Natural killer cell (primary cell): Measurements from ENCODE around the gene CLIP3. TPM values are rescaled to one million over a fixed set of nuclear protein-coding genes. Genes with fewer than 3 reads are reported as not detected.

Experiments
- ATAC-seq, 3 donors: fragments of 150-1000 bp in 2 of 3; fragments of 200-7000 bp in 1 of 3; cut with Tn5 transposase; 1 replicate in 1 of 3; 2 replicates in 2 of 3; pipeline ENCODE4 v1.10.0; 2021; ENCODE audit warnings: mild to moderate bottlenecking in 2 of 3, moderate library complexity in 2 of 3
- DNase-seq, 2 donors: peaks; one replicate each; pipeline versions ENCODE4 v3.0.0 to v3.0.0-alpha.2; 2013 to 2021; ENCODE audit warnings: mixed read lengths in 1 of 2
- H3K27ac ChIP-seq: one replicate; pipeline ENCODE4 v1.5.1; 2013; ENCODE audit warnings: mild to moderate bottlenecking, low read length
- H3K27me3 ChIP-seq: one replicate; pipeline ENCODE4 v1.6.1; 2013; ENCODE audit warnings: low read length; ENCODE audit not compliant: control insufficient read depth, insufficient read depth
- H3K36me3 ChIP-seq: one replicate; pipeline ENCODE4 v1.6.1; 2013; ENCODE audit warnings: low read length; ENCODE audit not compliant: control insufficient read depth, insufficient read depth
- H3K4me1 ChIP-seq: one replicate; pipeline ENCODE4 v1.6.1; 2013; ENCODE audit warnings: low read length; ENCODE audit not compliant: control insufficient read depth, insufficient read depth
- H3K4me3 ChIP-seq: one replicate; pipeline ENCODE4 v1.5.1; 2013; ENCODE audit warnings: low read length
- H3K9me3 ChIP-seq: one replicate; pipeline ENCODE4 v1.6.1; 2013; ENCODE audit warnings: low read length; ENCODE audit not compliant: control insufficient read depth, insufficient read depth
- H3K27ac Mint-ChIP-seq, 2 donors: one replicate each; pipeline ENCODE4 v1.8.0; 2022; ENCODE audit warnings: mild to moderate bottlenecking in 2 of 2, mixed read lengths in 2 of 2, moderate library complexity in 1 of 2
- H3K27me3 Mint-ChIP-seq, 2 donors: one replicate each; pipeline ENCODE4 v1.8.0; 2022; ENCODE audit warnings: low read depth in 2 of 2, mixed read lengths in 2 of 2
- H3K36me3 Mint-ChIP-seq: one replicate; pipeline ENCODE4 v1.8.0; 2022; ENCODE audit warnings: mixed read lengths
- H3K4me1 Mint-ChIP-seq, 2 donors: one replicate each; pipeline ENCODE4 v1.8.0; 2022; ENCODE audit warnings: mixed read lengths in 2 of 2
- H3K4me3 Mint-ChIP-seq: one replicate; pipeline ENCODE4 v1.8.0; 2022; ENCODE audit warnings: mild to moderate bottlenecking, moderate library complexity, mixed read lengths
- H3K9me3 Mint-ChIP-seq, 2 donors: one replicate each; pipeline ENCODE4 v1.8.0; 2022; ENCODE audit warnings: mixed read lengths in 2 of 2
- WGBS: methylation state at CpG from one replicate; pipeline ENCODE4 v1.1.7; 2013; ENCODE audit warnings: missing lambda C conversion rate; ENCODE audit not compliant: insufficient coverage; 5-methylcytosine and 5-hydroxymethylcytosine counted together
- intact Hi-C: fragments of 100-400 bp; cut with micrococcal nuclease; formaldehyde crosslinking; loops from one replicate; pipeline ENCODE4 v1.14.2; 2022
- total RNA-seq, 4 donors: library from RNA; stranded (reverse); fragments of 120-200 nt in 1 of 4; gene quantifications; one replicate each; pipeline versions ENCODE4 v1.2.3 to v1.2.4, GENCODE V29; 2013 to 2022
- TF ChIP-seq, protein P1 (sequence below): fragments of 200-600 bp; IDR thresholded peaks from one replicate; pipeline ENCODE4 v1.8.0; 2022; ENCODE audit warnings: antibody characterized with exemption

The CLIP3 gene
- total RNA-seq, 3 donors from 2014 or later (not counting 1 experiment from before 2014, with no cell fraction given) = 0.33 to 2.1 (median 1.3) TPM

DNA sequence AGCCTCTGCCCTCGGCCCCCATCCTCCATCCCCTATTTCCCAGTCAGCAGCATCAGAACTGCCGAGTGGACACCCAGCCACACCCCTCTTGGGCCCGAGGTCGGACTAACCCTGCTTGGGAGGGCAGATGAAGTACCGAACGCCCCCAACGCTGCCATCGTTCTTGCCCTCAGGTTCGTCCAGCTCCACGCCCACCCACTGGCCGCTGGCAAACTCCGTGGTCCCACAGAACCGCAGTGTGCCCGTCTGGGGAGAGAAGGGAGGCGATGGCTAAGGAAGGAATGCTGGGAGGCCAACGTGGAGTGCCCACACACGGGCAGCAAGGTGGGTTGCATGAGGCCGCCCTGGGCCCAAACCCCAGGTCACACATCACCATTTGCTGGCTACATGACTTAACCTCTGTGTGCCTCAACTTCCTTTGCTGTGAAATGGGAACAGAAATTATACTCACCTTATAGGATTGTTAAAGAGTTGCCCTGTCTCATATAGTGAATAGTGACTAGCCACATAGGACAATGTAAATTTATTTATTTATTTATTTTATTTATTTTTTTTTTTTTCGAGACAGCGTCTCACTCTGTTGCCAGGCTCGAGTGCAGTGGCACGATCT, 13.5 kb downstream of the CLIP3 start:
- 93% methylated on average over 22 of the region's 22 CpGs for WGBS

DNA sequence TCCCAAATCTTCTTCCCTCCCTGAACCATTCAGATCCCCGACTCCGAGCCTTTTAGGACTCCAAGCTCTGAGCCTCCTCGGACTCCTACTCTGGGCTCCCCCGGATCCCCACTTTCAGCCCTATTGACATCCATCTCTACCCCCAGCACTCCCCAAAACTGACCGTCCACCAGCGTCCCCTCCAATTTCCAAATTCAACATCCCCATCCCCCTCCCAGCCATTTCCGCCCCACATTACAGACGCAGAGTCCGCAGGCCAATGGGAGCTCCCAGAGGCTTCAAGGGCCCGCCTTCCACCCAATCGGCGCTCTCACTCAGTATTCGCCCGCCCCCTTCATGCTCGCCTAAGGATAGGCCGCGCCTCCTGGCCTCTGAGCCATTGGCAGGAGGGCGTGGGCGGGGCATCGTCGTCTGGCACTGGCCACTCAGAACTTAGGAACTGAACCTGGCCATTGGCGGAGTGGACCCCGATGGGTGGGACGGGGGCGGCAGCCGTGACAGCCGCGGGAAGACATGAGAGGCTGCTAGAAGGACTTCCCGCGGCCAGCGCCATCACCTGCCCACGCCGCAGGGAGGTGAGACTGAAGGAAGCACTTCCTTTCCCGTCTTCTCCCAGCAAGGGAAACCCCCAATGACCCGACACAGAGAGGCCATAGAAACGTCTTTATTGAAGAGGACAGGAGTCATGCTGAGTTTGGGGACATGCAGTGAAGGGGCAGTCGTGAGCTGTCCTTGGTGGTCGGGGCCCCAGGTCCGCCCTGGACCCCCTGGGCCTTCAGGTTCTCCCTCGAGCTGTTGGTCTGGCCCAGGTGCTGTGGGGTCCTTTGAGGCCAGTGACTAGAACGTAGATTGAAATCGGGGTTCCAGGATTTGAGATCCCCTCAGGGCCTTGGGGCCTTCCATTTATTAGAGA, 18.4 kb downstream of the CLIP3 start, which contains the start of gene ALKBH6:
Gene ALKBH6, minus strand, starts transcription at position 202 of the 913 bp plus-strand sequence. CDS start 816 bp downstream, outside the sequence.
- intact Hi-C loops = loop anchor here (1.0 kb wide), 2 partner anchors 19 to 40 kb away; partner anchors contain the start of genes SDHAF1, THAP8 and WDR62
- Histone ChIP-seq H3K27ac (peak within 1 kb of the TSS; percentile 89), H3K36me3 (no peaks in the 10 kb centered on the region), H3K9me3 (no peaks in the 10 kb centered on the region), H3K27me3 (no peaks in the 10 kb centered on the region), H3K4me1 (peaks cover 23% of the 10 kb centered on the region), H3K4me3 (peak within 1 kb of the TSS; percentile 85)
- H3K4me1 Mint-ChIP-seq = peaks cover 35 to 46% of the 10 kb centered on the region in 2 donors
- H3K36me3 Mint-ChIP-seq = no peaks in the 10 kb centered on the region
- DNase-seq (peak; percentile 99), ATAC-seq (peak; percentile 97 to 100 (median 97))
- no peaks in the 10 kb centered on the region for H3K9me3 Mint-ChIP-seq
- H3K27me3 Mint-ChIP-seq = no peaks in the 10 kb centered on the region
- TF ChIP-seq, protein P1, sequence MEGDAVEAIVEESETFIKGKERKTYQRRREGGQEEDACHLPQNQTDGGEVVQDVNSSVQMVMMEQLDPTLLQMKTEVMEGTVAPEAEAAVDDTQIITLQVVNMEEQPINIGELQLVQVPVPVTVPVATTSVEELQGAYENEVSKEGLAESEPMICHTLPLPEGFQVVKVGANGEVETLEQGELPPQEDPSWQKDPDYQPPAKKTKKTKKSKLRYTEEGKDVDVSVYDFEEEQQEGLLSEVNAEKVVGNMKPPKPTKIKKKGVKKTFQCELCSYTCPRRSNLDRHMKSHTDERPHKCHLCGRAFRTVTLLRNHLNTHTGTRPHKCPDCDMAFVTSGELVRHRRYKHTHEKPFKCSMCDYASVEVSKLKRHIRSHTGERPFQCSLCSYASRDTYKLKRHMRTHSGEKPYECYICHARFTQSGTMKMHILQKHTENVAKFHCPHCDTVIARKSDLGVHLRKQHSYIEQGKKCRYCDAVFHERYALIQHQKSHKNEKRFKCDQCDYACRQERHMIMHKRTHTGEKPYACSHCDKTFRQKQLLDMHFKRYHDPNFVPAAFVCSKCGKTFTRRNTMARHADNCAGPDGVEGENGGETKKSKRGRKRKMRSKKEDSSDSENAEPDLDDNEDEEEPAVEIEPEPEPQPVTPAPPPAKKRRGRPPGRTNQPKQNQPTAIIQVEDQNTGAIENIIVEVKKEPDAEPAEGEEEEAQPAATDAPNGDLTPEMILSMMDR = no peak
- H3K27ac Mint-ChIP-seq = peak within 1 kb of the TSS; percentile 95 to 99
- 2% methylated on average over 42 of the region's 42 CpGs for WGBS
- H3K4me3 Mint-ChIP-seq = peak within 1 kb of the TSS; percentile 98

More for the DNA sequence above, 13.5 kb downstream of the CLIP3 start:
- no peaks in the 10 kb centered on the region for H3K27me3 ChIP-seq
- DNase-seq (no peak), ATAC-seq (no peak)
- intact Hi-C loops = no loop called here
- H3K4me1 ChIP-seq = peaks cover 7% of the 10 kb centered on the region
- TF ChIP-seq, protein P1 = no peak
- H3K27ac ChIP-seq = no peak overlapping the region
- no peaks in the 10 kb centered on the region for H3K9me3 ChIP-seq
- peaks cover 5% of the 10 kb centered on the region for H3K36me3 ChIP-seq
- Mint-ChIP-seq H3K27me3 (no peaks in the 10 kb centered on the region), H3K9me3 (no peaks in the 10 kb centered on the region), H3K4me1 (peaks cover 13 to 18% of the 10 kb centered on the region in 2 donors), H3K27ac (no peak overlapping the region), H3K4me3 (no peak overlapping the region), H3K36me3 (no peaks in the 10 kb centered on the region)
- H3K4me3 ChIP-seq = no peak overlapping the region

DNA sequence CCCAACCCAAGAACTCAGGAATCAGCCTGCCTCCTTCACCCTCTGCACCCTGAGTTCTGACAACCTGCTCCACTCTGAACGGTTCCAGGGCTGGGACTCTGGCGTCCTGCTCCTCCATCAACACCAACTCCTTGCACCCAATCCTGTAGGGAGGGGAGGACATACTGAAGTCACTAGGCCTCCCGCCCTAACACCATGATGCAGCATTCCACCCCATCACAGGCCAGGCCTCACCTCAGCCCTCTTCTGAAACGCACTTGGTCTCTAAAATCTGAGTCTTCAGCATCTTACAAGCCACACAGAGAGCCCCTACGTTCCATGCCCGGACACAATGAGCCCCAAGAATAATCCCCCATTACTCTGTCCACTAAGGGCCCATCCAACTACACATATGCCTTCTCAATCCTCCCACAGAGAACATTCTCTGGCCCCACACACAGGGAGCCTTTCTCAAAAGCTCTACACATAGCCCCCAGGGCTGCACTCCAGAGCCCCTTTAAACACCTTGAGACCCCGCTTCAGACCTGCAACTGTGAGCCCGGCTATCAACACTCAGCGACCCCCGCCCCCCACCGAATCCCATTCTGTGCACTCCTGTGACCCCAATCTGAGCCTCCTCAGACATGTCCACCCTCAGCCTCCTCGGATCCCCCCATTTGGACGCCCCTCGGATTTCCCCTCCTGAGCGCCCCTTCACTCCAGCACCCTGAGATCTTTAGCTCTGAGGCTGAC, 19.2 kb downstream of the CLIP3 start:
- no peaks in the 10 kb centered on the region for H3K36me3 Mint-ChIP-seq
- intact Hi-C loops = loop anchor here (1.0 kb wide), 2 partner anchors 18 to 41 kb away; partner anchors contain the start of genes SDHAF1, THAP8 and WDR62
- Histone ChIP-seq H3K27ac (peak overlapping the region; percentile 89), H3K36me3 (no peaks in the 10 kb centered on the region), H3K9me3 (no peaks in the 10 kb centered on the region), H3K4me3 (peak overlapping the region; percentile 85), H3K27me3 (no peaks in the 10 kb centered on the region), H3K4me1 (peaks cover 30% of the 10 kb centered on the region)
- H3K4me3 Mint-ChIP-seq = peak overlapping the region; percentile 98
- H3K27ac Mint-ChIP-seq = peak overlapping the region; percentile 95 to 99
- no peaks in the 10 kb centered on the region for H3K9me3 Mint-ChIP-seq
- DNase-seq (no peak), ATAC-seq (no peak)
- H3K4me1 Mint-ChIP-seq = peaks cover 35 to 52% of the 10 kb centered on the region in 2 donors
- WGBS = 30% methylated on average over 13 of the region's 15 CpGs
- H3K27me3 Mint-ChIP-seq = no peaks in the 10 kb centered on the region
- TF ChIP-seq, protein P1 = no peak
